ENCODE measurements around the gene CSNK1D.

CSNK1D gene

GRCh38 chr17:82297714-82298537 is 24.4 kb upstream of the CSNK1D start (continued):
- TF ChIP-seq ZNF449 (tag by site-specific recombination; IDR thresholded peaks at IDR 0.05) (no peak), PBX3 (CRISPR knock-in tag; IDR thresholded peaks at IDR 0.05) (no peak), ZNF664 (tag by site-specific recombination; IDR thresholded peaks at IDR 0.05) (no peak), KLF7 (tag by site-specific recombination; IDR thresholded peaks at IDR 0.05; ENCODE audit: borderline replicate concordance) (no peak), ZSCAN30 (tag by site-specific recombination; IDR thresholded peaks at IDR 0.05) (peak; percentile 51; the same call in 1 of the 2 replicates), ZNF324 (tag by site-specific recombination; IDR thresholded peaks at IDR 0.05) (0 out of 2 replicates have a peak, but pooled peaks have one; percentile 67), ZFP69B (tag by site-specific recombination; IDR thresholded peaks at IDR 0.05) (peak; percentile 42), TCF7L2 (IDR thresholded peaks at IDR 0.05; ENCODE audit: borderline replicate concordance, low read depth, low read length) (no peak), ZBTB21 (tag by site-specific recombination; IDR thresholded peaks at IDR 0.05) (peak; percentile 92), ZNF571 (tag by site-specific recombination; IDR thresholded peaks at IDR 0.05) (no peak), ZNF843 (tag by site-specific recombination; IDR thresholded peaks at IDR 0.05) (peak; percentile 46; the same call in 1 of the 2 replicates), ZNF121 (tag by site-specific recombination; IDR thresholded peaks at IDR 0.05) (no peak), HOXD13 (CRISPR knock-in tag; IDR thresholded peaks at IDR 0.05; ENCODE audit: borderline replicate concordance) (no peak), ZSCAN4 (tag by site-specific recombination; IDR thresholded peaks at IDR 0.05) (peak; percentile 26; the same call in 1 of the 2 replicates), GLIS1 (tag by site-specific recombination; IDR thresholded peaks at IDR 0.05) (peak; percentile 48), ZBTB7A (tag by site-specific recombination; IDR thresholded peaks at IDR 0.05; ENCODE audit: low read depth) (peak; percentile 87), ZNF112 (tag by site-specific recombination; IDR thresholded peaks at IDR 0.05) (no peak), YY2 (tag by site-specific recombination; IDR thresholded peaks at IDR 0.05) (no peak), ZNF670 (tag by site-specific recombination; IDR thresholded peaks at IDR 0.05; ENCODE audit: low read depth) (no peak), ZNF280C (tag by site-specific recombination; IDR thresholded peaks at IDR 0.05) (no peak), ZNF26 (tag by site-specific recombination; IDR thresholded peaks at IDR 0.05) (no peak), ZNF544 (tag by site-specific recombination; IDR thresholded peaks at IDR 0.05) (no peak), ZNF362 (tag by site-specific recombination; IDR thresholded peaks at IDR 0.05) (no peak), ZSCAN5A (tag by site-specific recombination; IDR thresholded peaks at IDR 0.05) (no peak), SCRT2 (tag by site-specific recombination; IDR thresholded peaks at IDR 0.05) (0 out of 2 replicates have a peak, but pooled peaks have one; percentile 14), ZNF350 (tag by site-specific recombination; IDR thresholded peaks at IDR 0.05) (no peak), REPIN1 (tag by site-specific recombination; IDR thresholded peaks at IDR 0.05; ENCODE audit: low read depth) (no peak), ZNF133 (tag by site-specific recombination; IDR thresholded peaks at IDR 0.05) (no peak), MEIS1 (CRISPR knock-in tag; IDR thresholded peaks at IDR 0.05; ENCODE audit: borderline replicate concordance) (no peak)
